ENCODE results near the gene FDXACB1.
"Not testable (repeated sequence)": the region's sequence is repeated elsewhere in the genome, so short reads cannot be mapped to it uniquely, and the experiment has no call there.

Gene FDXACB1

DNA sequence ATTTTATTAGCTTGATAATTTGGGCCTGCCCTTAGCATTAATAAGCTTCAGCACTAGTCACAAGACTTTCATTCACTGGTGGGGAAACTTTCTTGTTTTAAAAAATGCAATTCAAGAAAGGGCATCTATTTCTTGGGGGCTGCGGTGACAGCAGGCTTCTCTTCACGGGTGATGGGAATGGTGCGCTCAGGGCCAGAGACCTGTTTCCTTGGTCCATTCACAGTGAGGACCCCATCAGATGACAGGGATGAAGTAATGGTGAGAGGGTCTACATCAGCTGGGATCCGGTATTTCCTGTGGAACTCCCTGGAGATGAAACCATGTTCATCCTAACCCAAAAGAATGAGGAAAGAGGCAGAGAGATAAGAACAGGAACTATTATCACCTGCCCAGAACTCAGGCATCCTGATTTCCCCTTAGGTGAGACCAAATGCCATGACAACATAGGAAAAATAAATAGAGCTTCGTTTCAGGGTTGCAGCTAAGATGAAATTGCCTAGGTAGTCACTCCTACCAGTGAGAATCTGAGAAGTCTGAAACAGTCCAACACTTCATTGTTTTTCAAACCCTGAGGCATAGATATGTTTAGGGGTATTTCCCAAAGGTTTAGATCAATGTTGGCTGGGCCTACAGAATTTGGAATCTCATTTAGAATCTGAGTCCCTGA lies 29.8 kb upstream of the FDXACB1 start:
- TF ChIP-seq, protein P1, sequence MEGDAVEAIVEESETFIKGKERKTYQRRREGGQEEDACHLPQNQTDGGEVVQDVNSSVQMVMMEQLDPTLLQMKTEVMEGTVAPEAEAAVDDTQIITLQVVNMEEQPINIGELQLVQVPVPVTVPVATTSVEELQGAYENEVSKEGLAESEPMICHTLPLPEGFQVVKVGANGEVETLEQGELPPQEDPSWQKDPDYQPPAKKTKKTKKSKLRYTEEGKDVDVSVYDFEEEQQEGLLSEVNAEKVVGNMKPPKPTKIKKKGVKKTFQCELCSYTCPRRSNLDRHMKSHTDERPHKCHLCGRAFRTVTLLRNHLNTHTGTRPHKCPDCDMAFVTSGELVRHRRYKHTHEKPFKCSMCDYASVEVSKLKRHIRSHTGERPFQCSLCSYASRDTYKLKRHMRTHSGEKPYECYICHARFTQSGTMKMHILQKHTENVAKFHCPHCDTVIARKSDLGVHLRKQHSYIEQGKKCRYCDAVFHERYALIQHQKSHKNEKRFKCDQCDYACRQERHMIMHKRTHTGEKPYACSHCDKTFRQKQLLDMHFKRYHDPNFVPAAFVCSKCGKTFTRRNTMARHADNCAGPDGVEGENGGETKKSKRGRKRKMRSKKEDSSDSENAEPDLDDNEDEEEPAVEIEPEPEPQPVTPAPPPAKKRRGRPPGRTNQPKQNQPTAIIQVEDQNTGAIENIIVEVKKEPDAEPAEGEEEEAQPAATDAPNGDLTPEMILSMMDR (conservative IDR thresholded peaks at IDR 0.05; ENCODE audit: low read depth, low read length), result no peak
- no peak overlapping the region for H3K4me3 ChIP-seq (ENCODE audit: low read length)
- DNase-seq (ENCODE audit: low read depth), result no peak

DNA sequence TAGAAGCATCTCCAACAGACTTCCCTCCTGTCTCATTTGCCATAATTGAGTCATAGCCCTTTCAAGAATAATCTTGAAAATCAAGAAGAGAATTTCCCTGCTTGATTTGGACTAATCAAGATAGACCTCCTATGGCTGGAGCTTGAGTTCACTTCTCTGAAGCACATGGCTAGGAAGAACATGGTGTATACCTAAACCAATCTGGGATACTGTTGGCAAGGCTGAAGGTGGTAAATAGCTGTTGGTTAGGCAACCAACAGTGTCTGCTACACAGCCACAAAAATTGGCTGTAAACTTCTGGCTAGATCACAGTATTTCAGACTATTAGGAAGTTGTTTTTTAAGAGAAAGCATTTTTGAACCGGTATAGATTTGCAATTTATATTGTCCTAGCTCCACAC lies 27.7 kb upstream of the FDXACB1 start:
- DNase-seq (ENCODE audit: low read depth), result no peak
- no peak overlapping the region for H3K4me3 ChIP-seq (ENCODE audit: low read length)
- TF ChIP-seq, protein P1 (conservative IDR thresholded peaks at IDR 0.05; ENCODE audit: low read depth, low read length), result no peak

DNA sequence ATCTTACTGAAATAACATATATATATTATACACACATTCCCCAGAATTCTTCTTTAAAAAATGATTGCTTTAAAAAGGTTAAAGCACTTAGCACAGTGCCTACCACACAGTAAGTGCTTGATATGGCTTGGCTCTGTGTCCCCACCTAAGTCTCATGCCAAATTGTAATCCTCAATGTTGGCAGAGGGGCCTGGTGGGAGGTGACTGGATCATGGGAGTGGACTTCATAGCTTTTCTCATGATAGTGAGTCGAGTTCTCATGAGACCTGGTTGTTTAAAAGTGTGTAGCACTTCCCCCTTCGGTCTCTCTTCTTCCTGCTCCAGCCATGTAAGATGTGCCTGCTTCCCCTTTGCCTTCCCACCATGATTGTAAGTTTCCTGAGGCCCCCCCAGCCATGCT lies 26.4 kb upstream of the FDXACB1 start:
- H3K4me3 ChIP-seq (ENCODE audit: low read length), result no peak overlapping the region
- TF ChIP-seq, protein P1 (conservative IDR thresholded peaks at IDR 0.05; ENCODE audit: low read depth, low read length), result no peak
- DNase-seq (ENCODE audit: low read depth), result peak; percentile 93

DNA sequence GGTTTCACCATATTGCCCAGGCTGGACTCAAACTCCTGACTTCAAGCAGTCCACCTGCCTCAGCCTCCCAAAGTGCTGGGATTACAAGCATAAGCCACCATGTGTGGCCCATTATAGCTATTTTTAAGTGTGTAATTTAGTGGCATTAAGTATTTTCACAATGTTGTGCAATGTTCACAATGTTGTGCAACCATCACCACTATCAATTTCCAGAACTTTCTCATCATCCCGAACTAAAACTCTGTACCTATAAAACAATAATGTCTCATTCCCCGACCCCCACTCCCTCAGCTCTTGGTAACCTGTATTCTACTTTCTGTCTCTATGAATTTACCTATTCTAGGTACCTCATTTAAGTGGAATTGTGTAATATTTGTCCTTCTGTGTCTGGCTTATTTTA lies 7.9 kb upstream of the FDXACB1 start:
- TF ChIP-seq, protein P1 (conservative IDR thresholded peaks at IDR 0.05; ENCODE audit: low read depth, low read length), result no peak
- no peak overlapping the region for H3K4me3 ChIP-seq (ENCODE audit: low read length)
- no peak for DNase-seq (ENCODE audit: low read depth)

DNA sequence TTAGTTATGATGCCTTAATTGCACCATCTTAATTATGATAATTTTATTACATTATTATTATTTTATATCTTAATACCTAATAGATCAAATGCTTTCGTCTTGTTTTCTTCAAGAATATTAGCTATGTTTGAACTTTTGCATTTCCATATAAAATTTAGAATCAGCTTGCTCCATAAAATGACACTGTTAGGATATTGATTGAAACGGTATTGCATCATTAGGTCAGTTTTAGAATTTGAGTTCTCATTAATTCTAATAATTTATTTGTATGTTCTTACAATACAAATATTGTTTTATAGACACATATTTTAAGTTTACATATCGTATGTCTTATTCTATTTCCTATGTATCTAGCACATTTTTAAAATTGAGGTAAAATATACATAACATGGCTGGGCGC lies 7.1 kb upstream of the FDXACB1 start:
- H3K4me3 ChIP-seq (ENCODE audit: low read length), result no peak overlapping the region
- DNase-seq (ENCODE audit: low read depth), result no peak
- TF ChIP-seq, protein P1 (conservative IDR thresholded peaks at IDR 0.05; ENCODE audit: low read depth, low read length), result no peak

DNA sequence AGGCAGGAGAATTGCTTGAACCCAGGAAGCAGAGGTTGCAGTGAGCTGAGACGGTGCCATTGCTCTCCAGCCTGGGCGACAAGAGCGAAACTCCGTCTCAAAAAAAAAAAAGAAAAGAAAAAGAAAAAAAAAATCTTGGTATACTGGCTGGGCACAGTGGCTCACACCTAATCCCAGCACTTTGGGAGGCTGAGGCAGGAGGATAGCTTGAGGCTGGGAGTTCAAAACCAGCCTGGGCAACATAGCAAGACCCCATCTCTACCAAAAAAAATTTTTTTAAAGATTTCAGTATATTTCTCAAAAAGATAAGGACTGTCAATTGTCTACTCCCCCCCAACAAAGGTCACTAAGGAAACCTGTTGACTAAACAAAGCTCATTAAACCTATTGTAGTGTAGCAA lies 6.1 kb upstream of the FDXACB1 start:
- not testable (repeated sequence) for H3K4me3 ChIP-seq (ENCODE audit: low read length); DNase-seq (ENCODE audit: low read depth)

DNA sequence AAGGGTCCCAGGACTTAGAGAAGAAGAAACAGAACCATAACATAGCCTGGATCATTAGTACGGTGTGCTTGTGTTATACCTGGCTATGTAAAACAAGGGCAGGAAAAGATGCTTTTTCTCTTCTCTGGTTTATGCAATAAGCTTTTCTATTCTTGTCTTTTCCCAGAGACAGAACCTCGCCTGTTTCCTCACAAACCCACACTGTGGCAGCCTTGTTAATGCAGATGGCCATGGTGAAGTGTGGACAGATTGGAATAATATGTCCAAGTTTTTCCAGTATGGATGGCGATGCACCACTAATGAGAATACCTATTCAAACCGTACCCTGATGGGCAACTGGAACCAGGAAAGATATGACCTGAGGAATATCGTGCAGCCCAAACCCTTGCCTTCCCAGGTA lies 3.2 kb upstream of the FDXACB1 start:
- DNase-seq (ENCODE audit: low read depth), result no peak

More for the DNA sequence above, 3.2 kb upstream of the FDXACB1 start:
- H3K4me3 ChIP-seq (ENCODE audit: low read length), result no peak overlapping the region
- TF ChIP-seq, protein P1 (conservative IDR thresholded peaks at IDR 0.05; ENCODE audit: low read depth, low read length), result no peak
